Large intestine (tissue), 3 donors: ENCODE measurements around the gene MRC2. TPM values are rescaled to one million over a fixed set of nuclear protein-coding genes. Genes with fewer than 3 reads are reported as not detected.

Experiments
- DNase-seq, 2 donors: peaks; one replicate each; pipeline versions ENCODE4 v3.0.0 to v3.0.0-alpha.2; 2013
- H3K27ac ChIP-seq: one replicate; pipeline ENCODE4 v1.5.1; 2013; ENCODE audit warnings: low read length
- H3K27me3 ChIP-seq: 2 replicates; pipeline ENCODE4 v1.6.1; 2013; ENCODE audit warnings: low read length; ENCODE audit not compliant: control insufficient read depth, insufficient read depth
- H3K36me3 ChIP-seq: 2 replicates; pipeline ENCODE4 v1.6.1; 2013; ENCODE audit warnings: low read length; ENCODE audit not compliant: control insufficient read depth, insufficient read depth
- H3K4me1 ChIP-seq: one replicate; pipeline ENCODE4 v1.6.1; 2013; ENCODE audit warnings: low read length; ENCODE audit not compliant: control insufficient read depth, insufficient read depth
- H3K4me3 ChIP-seq: one replicate; pipeline ENCODE4 v1.5.1; 2013; ENCODE audit warnings: low read length
- H3K9me3 ChIP-seq: one replicate; pipeline ENCODE4 v1.6.1; 2013; ENCODE audit warnings: mild to moderate bottlenecking, low read depth, low read length, moderate library complexity; ENCODE audit not compliant: control insufficient read depth
- WGBS: methylation state at CpG from one replicate; pipeline ENCODE4 v1.1.5; 2013; ENCODE audit warnings: low lambda C conversion rate; ENCODE audit not compliant: insufficient coverage; 5-methylcytosine and 5-hydroxymethylcytosine counted together
- polyA plus RNA-seq: library from polyadenylated mRNA; unstranded; fragments of 120-200 nt; gene quantifications from one replicate; pipeline ENCODE4 v1.2.1, GENCODE V29; 2013

Gene MRC2
- polyA plus RNA-seq, 1 donor: 20.1 TPM

DNA sequence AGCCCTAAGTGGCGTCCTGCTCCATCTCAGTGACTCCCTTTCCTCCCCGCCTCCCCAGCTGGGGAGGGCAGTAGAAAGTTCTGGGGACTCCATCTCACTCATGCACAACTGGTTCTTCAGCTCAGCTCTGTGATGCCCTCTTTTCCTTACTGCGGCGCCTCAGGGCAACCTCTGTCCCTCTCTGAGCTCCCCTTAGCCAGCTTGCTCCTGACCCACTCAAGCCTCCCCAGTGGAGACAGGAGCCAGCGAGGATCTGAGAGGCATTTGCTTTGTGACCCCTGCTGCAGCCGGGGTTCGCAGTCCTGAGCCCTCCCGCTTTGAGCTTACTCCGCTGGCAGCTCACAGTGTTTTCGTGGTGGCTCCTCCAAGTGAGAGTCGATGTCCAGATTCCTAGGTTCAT is 6.2 kb upstream of the MRC2 start:
- no peak overlapping the region for H3K27ac ChIP-seq
- WGBS: 100% methylated on average over 3 of the region's 11 CpGs
- DNase-seq: no peak
- peaks cover 4% of the 10 kb centered on the region for H3K36me3 ChIP-seq
- no peak overlapping the region for H3K4me3 ChIP-seq
- H3K9me3 ChIP-seq: no peaks in the 10 kb centered on the region
- H3K4me1 ChIP-seq: no peaks in the 10 kb centered on the region
- H3K27me3 ChIP-seq: peaks cover 10% of the 10 kb centered on the region

DNA sequence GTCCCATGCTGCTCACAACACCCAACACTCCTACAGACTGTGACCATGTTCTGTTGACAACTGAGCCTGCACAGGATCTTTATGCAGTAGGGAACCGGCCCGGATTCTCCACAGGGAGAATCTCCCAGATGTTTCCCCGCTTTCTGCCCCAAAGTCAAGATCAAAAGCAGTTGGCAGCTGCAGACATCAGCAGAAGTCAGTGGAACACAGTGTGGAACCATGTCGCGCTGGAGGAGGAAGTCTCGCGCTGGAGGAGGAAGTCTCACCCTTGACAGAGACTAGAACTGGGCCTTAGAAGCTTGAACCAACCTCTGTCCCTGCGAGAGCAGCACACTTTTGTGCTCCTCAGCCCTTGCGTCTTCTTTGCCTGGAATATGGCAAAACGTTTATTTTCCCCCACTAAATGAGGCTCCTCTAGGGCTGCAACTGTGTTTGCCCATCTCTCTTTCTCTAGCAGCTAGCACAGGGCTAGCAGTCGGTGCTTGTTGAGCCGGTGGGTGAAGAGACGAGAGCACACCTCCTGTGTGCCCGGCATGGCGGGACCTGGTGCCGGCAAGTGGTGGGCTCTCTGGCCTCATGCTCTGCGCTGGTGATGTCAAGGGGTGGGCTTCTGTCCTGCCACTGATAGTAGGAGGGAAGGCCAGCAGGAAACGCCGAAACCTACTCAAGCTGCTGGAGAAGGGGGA is 2.1 kb upstream of the MRC2 start:
- peaks cover 44% of the 10 kb centered on the region for H3K27me3 ChIP-seq
- H3K9me3 ChIP-seq: peaks cover 3% of the 10 kb centered on the region
- H3K36me3 ChIP-seq: no peaks in the 10 kb centered on the region
- no peak overlapping the region for H3K4me3 ChIP-seq
- DNase-seq: no peak
- peaks cover 3% of the 10 kb centered on the region for H3K4me1 ChIP-seq
- WGBS: no CpG with 5 or more reads among the region's 19 CpGs
- H3K27ac ChIP-seq: no peak overlapping the region

DNA sequence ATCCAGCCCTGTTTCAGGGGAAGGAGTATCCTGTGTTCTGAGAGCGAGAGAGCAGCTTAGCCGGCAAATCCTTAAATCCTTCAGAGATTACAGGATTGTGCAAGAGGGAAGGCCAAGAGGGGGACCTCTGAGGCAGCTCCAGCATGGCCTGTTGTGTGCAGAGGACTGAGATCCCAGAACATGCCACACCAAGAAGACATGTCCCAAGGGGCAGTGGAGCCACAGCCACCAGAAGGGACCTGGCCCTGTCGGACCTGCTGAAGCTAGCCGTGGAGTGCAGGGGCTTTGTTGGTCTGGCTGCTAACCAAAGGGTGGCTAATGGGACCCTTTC is 1.6 kb upstream of the MRC2 start:
- no peak overlapping the region for H3K4me3 ChIP-seq
- H3K27me3 ChIP-seq: peaks cover 46% of the 10 kb centered on the region
- WGBS: no CpG with 5 or more reads among the region's 4 CpGs
- no peak for DNase-seq
- no peak overlapping the region for H3K27ac ChIP-seq
- peaks cover 3% of the 10 kb centered on the region for H3K4me1 ChIP-seq
- H3K9me3 ChIP-seq: peaks cover 3% of the 10 kb centered on the region
- no peaks in the 10 kb centered on the region for H3K36me3 ChIP-seq

GRCh38 chr17:62626719-62627218 is 701 bp upstream of the MRC2 start:
- peaks cover 3% of the 10 kb centered on the region for H3K4me1 ChIP-seq
- WGBS: no CpG with 5 or more reads among the region's 21 CpGs
- peak overlapping the region; percentile 61 for H3K27ac ChIP-seq
- H3K36me3 ChIP-seq: no peaks in the 10 kb centered on the region
- peak in 1 of 2 donors; percentile 32 for DNase-seq
- peaks cover 3% of the 10 kb centered on the region for H3K9me3 ChIP-seq
- H3K4me3 ChIP-seq: peak overlapping the region; percentile 49
- peaks cover 46% of the 10 kb centered on the region for H3K27me3 ChIP-seq

DNA sequence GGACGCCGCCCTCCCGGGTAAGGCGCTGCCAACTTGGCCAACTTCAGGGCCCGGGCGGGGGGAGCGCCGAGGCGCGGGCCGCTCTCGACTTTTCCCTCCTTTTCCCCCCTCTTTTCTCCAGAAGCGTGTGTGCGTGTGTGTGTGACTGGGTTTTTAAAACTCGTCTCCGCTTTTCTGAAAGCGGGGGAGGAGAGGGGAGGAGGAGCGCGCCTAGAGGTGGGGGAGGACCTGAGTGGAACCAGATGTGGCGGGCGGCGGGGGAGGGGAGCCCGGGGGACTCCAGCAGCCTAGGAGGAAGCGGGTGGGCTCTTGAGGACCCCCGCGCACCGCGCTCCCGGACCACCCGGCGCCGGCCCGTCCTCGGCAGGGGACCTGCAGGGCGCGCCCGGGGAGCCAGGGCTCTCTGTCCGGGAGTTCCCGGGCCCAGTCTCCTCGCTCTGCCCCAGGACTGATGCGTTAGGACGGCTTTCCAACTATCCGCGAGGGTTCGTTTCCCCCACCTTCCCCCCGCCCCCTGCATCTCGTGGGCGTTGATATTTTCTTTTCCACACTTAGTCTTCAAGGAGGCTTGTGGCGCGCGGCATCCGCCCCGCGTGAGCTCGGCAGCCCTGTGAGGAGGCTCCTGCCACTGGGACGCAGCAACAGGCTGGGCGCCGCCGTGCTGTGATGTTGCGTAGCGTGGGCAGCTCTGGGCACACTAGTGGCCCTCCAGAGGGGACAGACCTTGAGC is 599 bp downstream of the MRC2 start:
- peak overlapping the region; percentile 48 for H3K4me3 ChIP-seq
- no peaks in the 10 kb centered on the region for H3K36me3 ChIP-seq
- no CpG with 5 or more reads among the region's 61 CpGs for WGBS
- peaks cover 3% of the 10 kb centered on the region for H3K9me3 ChIP-seq
- peaks cover 3% of the 10 kb centered on the region for H3K4me1 ChIP-seq
- peak overlapping the region; percentile 61 for H3K27ac ChIP-seq
- peaks cover 46% of the 10 kb centered on the region for H3K27me3 ChIP-seq
- peak in 1 of 2 donors; percentile 32 for DNase-seq

- Histone ChIP-seq H3K9me3 (peaks cover 3% of the 10 kb centered on the region), H3K27me3 (peaks cover 46% of the 10 kb centered on the region), H3K36me3 (no peaks in the 10 kb centered on the region), H3K4me1 (peaks cover 3% of the 10 kb centered on the region), H3K27ac (peak overlapping the region; percentile 33), H3K4me3 (peak overlapping the region; percentile 48)
- no CpG with 5 or more reads among the region's 19 CpGs for WGBS
- DNase-seq: no peak
These were observed 1.5 kb downstream of the MRC2 start for GRCh38 chr17:62628831-62629555.

DNA sequence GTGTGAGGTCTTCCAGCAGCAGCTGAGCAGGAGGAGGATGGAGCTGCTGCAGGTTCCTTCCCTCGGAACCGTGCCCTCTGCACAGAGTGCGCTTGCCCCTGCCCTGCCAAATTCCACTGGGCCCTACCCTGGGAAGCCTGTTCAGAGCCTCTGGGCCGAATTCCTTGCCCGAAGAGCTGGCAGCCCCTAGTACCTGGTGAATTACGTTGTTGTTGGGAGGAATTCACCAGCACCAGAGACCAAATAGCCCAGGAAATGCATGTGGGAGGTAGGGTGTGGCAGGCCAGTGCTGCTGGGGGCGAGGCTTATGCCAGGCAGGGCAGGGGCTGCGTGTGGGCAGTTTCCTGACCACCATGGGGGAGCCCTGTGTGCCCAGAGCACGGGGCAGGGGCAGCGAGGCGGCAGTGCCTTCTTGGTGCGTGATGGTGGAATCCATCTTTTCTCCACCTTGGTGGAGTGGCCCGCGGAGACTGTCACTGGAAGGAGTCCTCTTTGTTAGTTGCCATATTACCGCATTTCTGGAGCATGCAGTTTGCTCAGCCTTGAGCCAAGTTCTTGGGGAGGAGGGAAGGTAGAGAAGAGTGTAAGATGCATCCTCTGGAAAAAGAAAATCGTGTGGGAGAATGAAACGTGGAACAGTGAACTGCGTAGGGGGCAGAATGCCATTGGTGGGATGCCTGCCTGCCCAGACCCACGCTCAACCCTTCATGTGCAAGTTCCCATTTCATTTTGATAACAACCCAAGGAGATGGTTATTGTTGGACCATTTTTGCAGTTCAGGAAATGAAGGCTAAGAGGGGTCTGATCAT is 2.3 kb downstream of the MRC2 start:
- Histone ChIP-seq H3K4me3 (peak overlapping the region; percentile 48), H3K4me1 (peaks cover 3% of the 10 kb centered on the region), H3K36me3 (no peaks in the 10 kb centered on the region), H3K9me3 (peaks cover 3% of the 10 kb centered on the region), H3K27me3 (peaks cover 45% of the 10 kb centered on the region), H3K27ac (peak overlapping the region; percentile 33)
- DNase-seq: no peak
- 84% methylated on average over 3 of the region's 19 CpGs for WGBS

GRCh38 chr17:62630365-62631085 is 3.1 kb downstream of the MRC2 start:
- DNase-seq: no peak
- no peak overlapping the region for H3K27ac ChIP-seq

GRCh38 chr17:62631086-62631935 is 3.8 kb downstream of the MRC2 start:
- Histone ChIP-seq H3K4me1 (peaks cover 3% of the 10 kb centered on the region), H3K9me3 (peaks cover 3% of the 10 kb centered on the region), H3K36me3 (no peaks in the 10 kb centered on the region), H3K27ac (no peak overlapping the region), H3K27me3 (peaks cover 35% of the 10 kb centered on the region), H3K4me3 (no peak overlapping the region)
- WGBS: 86% methylated on average over 1 of the region's 23 CpGs
- no peak for DNase-seq

More at GRCh38 chr17:62630365-62631085, 3.1 kb downstream of the MRC2 start:
- peaks cover 43% of the 10 kb centered on the region for H3K27me3 ChIP-seq
- WGBS: no CpG with 5 or more reads among the region's 12 CpGs
- H3K4me3 ChIP-seq: no peak overlapping the region
- H3K36me3 ChIP-seq: no peaks in the 10 kb centered on the region
- H3K9me3 ChIP-seq: peaks cover 3% of the 10 kb centered on the region
- peaks cover 3% of the 10 kb centered on the region for H3K4me1 ChIP-seq
